Left cardiac atrium (tissue), 4 donors: ENCODE data around the gene ARHGAP6. TPM values are rescaled to one million over a fixed set of nuclear protein-coding genes. Genes with fewer than 3 reads are reported as not detected.

ENCODE experiments used
- ATAC-seq, 2 donors: fragments of 200-7000 bp; cut with Tn5 transposase; one replicate each; pipeline ENCODE4 v1.9.1; 2020; ENCODE audit warnings: mild to moderate bottlenecking in 2 of 2, moderate library complexity in 2 of 2
- DNase-seq: peaks from one replicate; pipeline ENCODE4 v3.0.0-alpha.2; 2020
- intact Hi-C, 2 donors: fragments of 100-400 bp; cut with DNase I; formaldehyde crosslinking; loops; one replicate each; pipeline versions ENCODE4 v1.14.1 to v1.15.1; 2022 to 2023
- total RNA-seq, 2 donors: library from RNA; stranded (reverse); fragmentation: NEBNext Ultra II Directional; extraction: Animal tissue kit (Norgen Biotek cat#: 25700); gene quantifications; one replicate each; pipeline ENCODE4 v1.2.1, GENCODE V29; 2021
- donor health status: DM: no; HTN: yes; CAD: no.
- donor health status: DM: no; HTN: yes; CAD: no; lungs with severe emphysema.
- donor health status: DM: yes; HTN: yes; CAD: no.
- donor health status: Dilated cardiomyopathy.

The ARHGAP6 gene
- total RNA-seq, 2 donors from 2014 or later: 5.6 to 5.9 TPM

GRCh38 chrX:11474021-11474420 lies 191.7 kb downstream of the ARHGAP6 start:
- no peak for DNase-seq
- no peak for ATAC-seq
- intact Hi-C loops: no loop called here

- DNase-seq (no peak), ATAC-seq (no peak)
- intact Hi-C loops: no loop called here
These were observed 192.8 kb downstream of the ARHGAP6 start for GRCh38 chrX:11472879-11473278.

GRCh38 chrX:11472381-11472780 lies 193.3 kb downstream of the ARHGAP6 start:
- DNase-seq (no peak), ATAC-seq (no peak)
- intact Hi-C loops: no loop called here

DNA sequence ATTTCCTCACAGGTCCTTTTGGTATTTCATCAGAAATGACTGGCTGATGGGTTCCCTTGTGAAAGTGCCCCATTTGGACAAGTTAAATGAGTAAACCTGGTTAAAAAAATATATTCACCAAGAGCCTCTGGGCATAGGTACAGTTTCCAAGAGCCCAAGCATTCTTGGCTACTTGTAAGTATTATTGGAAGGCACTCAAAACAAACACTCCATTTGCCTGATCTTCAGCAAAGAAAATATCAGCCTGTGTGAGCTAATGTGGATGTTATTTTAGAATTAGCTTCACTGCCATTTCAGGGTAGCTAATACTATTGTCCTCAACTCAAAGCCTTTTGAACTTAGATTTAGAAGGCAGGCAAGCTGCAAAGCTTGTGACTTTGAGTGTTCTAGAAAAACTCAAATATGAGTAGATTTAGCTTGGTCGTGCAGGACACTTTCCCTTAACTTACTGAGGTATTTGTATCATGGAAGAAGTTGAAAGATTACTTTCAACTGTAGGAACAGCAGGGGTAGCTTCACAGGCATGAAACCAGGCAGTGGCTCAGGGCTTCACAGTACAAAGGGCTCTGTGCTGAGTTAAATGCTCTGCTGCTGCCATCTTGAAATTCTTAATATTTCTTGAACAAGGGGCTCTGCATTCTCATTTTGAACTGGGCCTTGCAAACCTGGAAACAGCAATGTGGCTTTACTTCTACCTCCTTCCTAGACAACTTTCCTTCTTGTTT lies 195.3 kb downstream of the ARHGAP6 start:
- DNase-seq (no peak), ATAC-seq (peak; percentile 73 to 75)
- intact Hi-C loops: no loop called here

- DNase-seq (no peak), ATAC-seq (no peak)
- intact Hi-C loops: no loop called here
These were observed 199.9 kb downstream of the ARHGAP6 start for GRCh38 chrX:11465648-11466411.

GRCh38 chrX:11464836-11465463 lies 200.8 kb downstream of the ARHGAP6 start:
- ATAC-seq (no peak), DNase-seq (no peak)
- intact Hi-C loops: no loop called here

- DNase-seq (no peak), ATAC-seq (no peak)
- intact Hi-C loops: no loop called here
These were observed 201.3 kb downstream of the ARHGAP6 start for GRCh38 chrX:11464380-11464779.

- intact Hi-C loops: no loop called here
- DNase-seq (no peak), ATAC-seq (no peak)
These were observed 203.1 kb downstream of the ARHGAP6 start for GRCh38 chrX:11462648-11463047.

DNA sequence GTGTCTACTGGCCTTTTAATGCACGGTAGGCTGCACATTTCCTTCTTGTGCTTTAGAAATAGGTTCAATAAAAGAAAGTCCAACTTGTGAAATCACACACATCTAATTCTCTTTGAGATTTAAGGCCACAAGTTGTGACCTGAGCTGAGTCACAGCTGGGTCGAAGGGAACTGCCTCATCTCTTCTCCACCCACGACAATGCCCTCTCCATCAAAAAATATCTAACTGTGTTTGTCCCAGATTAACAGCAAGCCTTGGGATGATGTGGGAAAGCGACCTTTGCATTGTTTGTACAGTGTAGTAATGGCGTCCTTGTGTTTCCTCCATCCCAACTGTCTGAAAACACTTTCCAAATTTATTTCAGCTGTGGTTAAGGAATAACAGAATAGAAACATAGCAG lies 203.6 kb downstream of the ARHGAP6 start:
- ATAC-seq: no peak
- DNase-seq: no peak
- intact Hi-C loops: no loop called here

GRCh38 chrX:11461201-11462001 lies 204.3 kb downstream of the ARHGAP6 start:
- ATAC-seq (peak; percentile 38 to 78), DNase-seq (no peak)
- intact Hi-C loops: no loop called here

GRCh38 chrX:11460347-11460746 lies 205.4 kb downstream of the ARHGAP6 start:
- ATAC-seq (no peak), DNase-seq (no peak)
- intact Hi-C loops: no loop called here

GRCh38 chrX:11458170-11458569 lies 207.6 kb downstream of the ARHGAP6 start:
- intact Hi-C loops: no loop called here
- ATAC-seq (peak in 1 of 2 donors; percentile 35), DNase-seq (no peak)

- ATAC-seq: no peak
- intact Hi-C loops: no loop called here
- DNase-seq: no peak
These were observed 214.6 kb downstream of the ARHGAP6 start for GRCh38 chrX:11451151-11451550.

- DNase-seq (no peak), ATAC-seq (no peak)
- intact Hi-C loops: no loop called here
These were observed 215.4 kb downstream of the ARHGAP6 start for GRCh38 chrX:11450354-11450753.

- intact Hi-C loops: no loop called here
- ATAC-seq (no peak), DNase-seq (no peak)
These were observed 216.1 kb downstream of the ARHGAP6 start for GRCh38 chrX:11449613-11450012.

- intact Hi-C loops: no loop called here
- no peak for DNase-seq
- ATAC-seq: no peak
These were observed 218.3 kb downstream of the ARHGAP6 start for GRCh38 chrX:11447418-11447817.

DNA sequence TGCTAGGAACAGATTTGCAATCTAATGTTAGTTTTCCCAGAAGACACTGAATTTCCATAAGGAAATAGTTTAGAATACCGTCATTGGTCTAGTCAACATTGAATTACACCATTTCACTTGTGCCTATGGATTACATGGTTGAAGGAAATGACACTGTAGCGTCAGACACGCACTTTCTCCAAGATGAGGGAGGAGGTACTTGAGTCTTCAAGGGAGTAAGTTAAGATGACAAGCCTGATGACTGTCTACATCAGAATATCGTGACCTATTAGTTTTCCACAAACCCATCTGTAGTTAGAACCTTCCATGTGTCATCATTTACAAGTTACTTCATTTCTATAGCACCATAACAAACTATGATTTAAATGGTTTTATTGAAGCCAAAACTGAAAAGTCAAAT lies 218.8 kb downstream of the ARHGAP6 start:
- no peak for DNase-seq
- intact Hi-C loops: no loop called here

DNA sequence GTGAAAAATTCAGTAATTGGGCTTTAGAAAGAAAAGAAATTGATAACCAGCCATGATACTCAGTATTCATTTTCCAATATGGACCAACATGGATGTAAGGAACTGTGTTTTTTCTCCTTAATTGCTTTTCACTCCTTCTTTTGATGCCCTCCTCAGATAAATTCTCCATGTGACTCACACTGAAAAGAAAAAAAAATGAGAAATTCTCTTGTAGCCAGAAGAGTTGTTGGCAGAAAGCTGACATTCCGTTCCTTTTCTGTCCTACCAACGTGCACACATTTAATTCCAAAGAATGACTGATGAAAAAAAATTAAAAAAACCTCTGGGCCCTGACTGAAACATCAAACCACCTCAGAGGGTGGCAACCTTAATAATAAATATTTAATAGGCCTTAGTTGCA lies 219.4 kb downstream of the ARHGAP6 start:
- no peak for ATAC-seq
- intact Hi-C loops: no loop called here
- DNase-seq: no peak

More for the DNA sequence above, 218.8 kb downstream of the ARHGAP6 start:
- ATAC-seq: no peak

GRCh38 chrX:11445540-11445939 lies 220.2 kb downstream of the ARHGAP6 start:
- intact Hi-C loops: no loop called here

GRCh38 chrX:11444052-11444451 lies 221.7 kb downstream of the ARHGAP6 start:
- intact Hi-C loops: no loop called here
- ATAC-seq: no peak
- DNase-seq: no peak

More at GRCh38 chrX:11445540-11445939, 220.2 kb downstream of the ARHGAP6 start:
- no peak for ATAC-seq
- DNase-seq: no peak
